Measurements from ENCODE around the gene COX17. TPM values are rescaled to one million over a fixed set of nuclear protein-coding genes. Genes with fewer than 3 reads are reported as not detected.

COX17 gene
- total RNA-seq, 1 experiment from 2014 or later = 49.7 TPM

GRCh38 chr3:119626196-119626595 is 51.0 kb downstream of the COX17 start:
- intact Hi-C loops (cut with micrococcal nuclease; ENCODE audit: unreplicated experiment) = no loop called here
- Histone ChIP-seq H3K36me3 (ENCODE audit: insufficient read depth, low read length, poor library complexity, severe bottlenecking) (no peaks in the 10 kb centered on the region), H3K27ac (ENCODE audit: low read depth, low read length, poor library complexity, severe bottlenecking) (no peak overlapping the region), H3K4me1 (ENCODE audit: insufficient read depth, low read length, poor library complexity, severe bottlenecking) (peaks cover 5% of the 10 kb centered on the region), H3K9me3 (ENCODE audit: low read depth, low read length, poor library complexity, severe bottlenecking) (no peaks in the 10 kb centered on the region), H3K4me3 (ENCODE audit: low read depth, low read length, poor library complexity, severe bottlenecking) (no peak overlapping the region), H3K27me3 (replicated peaks; ENCODE audit: insufficient read depth, low read depth, low read length, poor library complexity) (no peaks in the 10 kb centered on the region)
- no TSS peak for BruUV-seq (replicated peaks)
- POLR2A ChIA-PET (ENCODE audit: low non-redundant PET) = no interaction called here
- no peak for DNase-seq (ENCODE audit: low spot score)
- no peak for TF ChIP-seq EZH2 (IDR thresholded peaks at IDR 0.05; ENCODE audit: borderline replicate concordance, low read depth, low read length, poor library complexity, severe bottlenecking)
- TF ChIP-seq CTCF (conservative IDR thresholded peaks at IDR 0.05; ENCODE audit: low read depth, low read length) = no peak
- CTCF ChIA-PET = no interaction called here

GRCh38 chr3:119625451-119626153 is 51.6 kb downstream of the COX17 start:
- POLR2A ChIA-PET (ENCODE audit: low non-redundant PET) = no interaction called here
- Histone ChIP-seq H3K27ac (ENCODE audit: low read depth, low read length, poor library complexity, severe bottlenecking) (no peak overlapping the region), H3K4me3 (ENCODE audit: low read depth, low read length, poor library complexity, severe bottlenecking) (no peak overlapping the region), H3K27me3 (replicated peaks; ENCODE audit: insufficient read depth, low read depth, low read length, poor library complexity) (no peaks in the 10 kb centered on the region), H3K36me3 (ENCODE audit: insufficient read depth, low read length, poor library complexity, severe bottlenecking) (no peaks in the 10 kb centered on the region), H3K9me3 (ENCODE audit: low read depth, low read length, poor library complexity, severe bottlenecking) (no peaks in the 10 kb centered on the region), H3K4me1 (ENCODE audit: insufficient read depth, low read length, poor library complexity, severe bottlenecking) (peaks cover 5% of the 10 kb centered on the region)
- CTCF ChIA-PET = no interaction called here
- no TSS peak for BruUV-seq (replicated peaks)
- peak; percentile 42 for DNase-seq (ENCODE audit: low spot score)
- TF ChIP-seq CTCF (conservative IDR thresholded peaks at IDR 0.05; ENCODE audit: low read depth, low read length) (no peak), EZH2 (IDR thresholded peaks at IDR 0.05; ENCODE audit: borderline replicate concordance, low read depth, low read length, poor library complexity, severe bottlenecking) (no peak)
- intact Hi-C loops (cut with micrococcal nuclease; ENCODE audit: unreplicated experiment) = no loop called here

- Histone ChIP-seq H3K4me3 (ENCODE audit: low read depth, low read length, poor library complexity, severe bottlenecking) (no peak overlapping the region), H3K27ac (ENCODE audit: low read depth, low read length, poor library complexity, severe bottlenecking) (no peak overlapping the region), H3K36me3 (ENCODE audit: insufficient read depth, low read length, poor library complexity, severe bottlenecking) (no peaks in the 10 kb centered on the region), H3K27me3 (replicated peaks; ENCODE audit: insufficient read depth, low read depth, low read length, poor library complexity) (no peaks in the 10 kb centered on the region), H3K9me3 (ENCODE audit: low read depth, low read length, poor library complexity, severe bottlenecking) (no peaks in the 10 kb centered on the region), H3K4me1 (ENCODE audit: insufficient read depth, low read length, poor library complexity, severe bottlenecking) (peaks cover 5% of the 10 kb centered on the region)
- no peak for TF ChIP-seq CTCF (conservative IDR thresholded peaks at IDR 0.05; ENCODE audit: low read depth, low read length)
- no peak for TF ChIP-seq EZH2 (IDR thresholded peaks at IDR 0.05; ENCODE audit: borderline replicate concordance, low read depth, low read length, poor library complexity, severe bottlenecking)
- POLR2A ChIA-PET (ENCODE audit: low non-redundant PET) = no interaction called here
- intact Hi-C loops (cut with micrococcal nuclease; ENCODE audit: unreplicated experiment) = no loop called here
- no TSS peak for BruUV-seq (replicated peaks)
- CTCF ChIA-PET = interaction anchor here (0.7 kb wide), 1 partner anchor 837 kb away, joined by 4 read pairs; no protein-coding TSS in a partner anchor
- no peak for DNase-seq (ENCODE audit: low spot score)
Observed at GRCh38 chr3:119624002-119624720, 53.0 kb downstream of the COX17 start.

All from A673 (cell line).